Gastrocnemius medialis (tissue), 4 donors: ENCODE measurements around the gene NR2C2AP.

Source experiments
- CTCF ChIP-seq, 5 experiments: fragments of 450-650 bp in 3 of 5; fragments of 200-600 bp in 2 of 5; sonication (generic) in 2 of 5; IDR thresholded peaks in 4 of 5; conservative IDR thresholded peaks in 1 of 5; 1 replicate in 4 of 5; 2 replicates in 1 of 5; pipeline ENCODE4 v1.5.1; 2016 to 2019; ENCODE audit warnings: antibody characterized with exemption in 5 of 5, mild to moderate bottlenecking in 3 of 5, moderate library complexity in 3 of 5
- POLR2A ChIP-seq, 2 donors: fragments of 450-650 bp; IDR thresholded peaks; one replicate each; pipeline ENCODE4 v1.6.1; 2017; ENCODE audit warnings: antibody characterized with exemption in 2 of 2, mild to moderate bottlenecking in 2 of 2, moderate library complexity in 2 of 2

DNA sequence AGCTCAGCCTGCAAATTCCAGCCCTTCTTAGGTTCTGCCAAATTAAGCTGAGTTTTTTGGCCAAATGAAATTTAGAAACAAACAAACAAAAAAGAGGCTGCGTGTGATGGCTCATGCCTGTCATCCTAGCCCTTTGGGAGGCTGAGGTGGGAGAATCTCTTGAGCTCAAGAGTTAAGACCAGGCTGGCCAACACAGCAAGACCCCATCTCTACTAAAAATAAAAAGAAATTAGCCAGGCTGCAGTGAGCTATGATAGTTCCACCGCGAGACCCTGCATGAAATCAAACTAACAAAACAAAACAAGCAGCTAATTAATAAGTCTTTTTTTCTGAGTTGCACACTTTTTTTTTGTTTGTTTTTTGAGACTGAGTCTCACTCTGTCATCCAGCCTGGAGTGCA, 26.5 kb upstream of the NR2C2AP start:
- no peak for TF ChIP-seq CTCF (IDR thresholded peaks at IDR 0.05 in 4 of 5, conservative IDR thresholded peaks at IDR 0.05 in 1 of 5)
- TF ChIP-seq POLR2A (IDR thresholded peaks at IDR 0.05): no peak
